IMR-90 (cell line): ENCODE data around the gene KRTAP20-3. TPM values are rescaled to one million over a fixed set of nuclear protein-coding genes. Genes with fewer than 3 reads are reported as not detected.

Source experiments
- ATAC-seq: fragments of 200-7000 bp; cut with Tn5 transposase; 2 replicates; pipeline ENCODE4 v1.9.1; 2020; ENCODE audit warnings: low read depth, mild to moderate bottlenecking, moderate library complexity
- BruUV-seq: library from RNA; stranded (reverse); fragments of 400-500 nt; replicated peaks from 2 replicates; lab custom pipeline; 2021; lab: Mats Ljungman, UMichigan
- CTCF ChIA-PET: fragments of 300-600 bp; formaldehyde crosslinking; extraction: SDS; loops from one replicate; lab custom pipeline; 2021; ENCODE audit warnings: antibody characterized with exemption; lab: Yijun Ruan, JAX
- POLR2A ChIA-PET: fragments of 300-600 bp; sonication (Branson Sonifier 250); formaldehyde crosslinking; loops from one replicate; lab custom pipeline; 2022; ENCODE audit warnings: antibody characterized with exemption; ENCODE audit not compliant: unreplicated experiment; lab: Charles Lee
- DNase-seq: peaks from one replicate; pipeline ENCODE4 v3.0.0; 2013
- H2AFZ ChIP-seq: replicated peaks from 2 replicates; pipeline ENCODE3; 2013; ENCODE audit warnings: low read length, mild to moderate bottlenecking; ENCODE audit not compliant: poor library complexity
- H2AK5ac ChIP-seq: 2 replicates; pipeline ENCODE4 v1.6.1; 2013; ENCODE audit warnings: low read depth, low read length, inconsistent platforms
- H2AK9ac ChIP-seq: replicated peaks from 2 replicates; pipeline ENCODE3; 2013; ENCODE audit warnings: mild to moderate bottlenecking, low read depth, low read length, moderate library complexity; ENCODE audit not compliant: poor library complexity
- H2BK120ac ChIP-seq: 2 replicates; pipeline ENCODE4 v1.6.1; 2013; ENCODE audit warnings: low read depth, low read length, inconsistent platforms
- H2BK15ac ChIP-seq: 3 replicates; pipeline ENCODE4 v1.6.1; 2013; ENCODE audit warnings: low read depth, low read length, inconsistent platforms
- H2BK20ac ChIP-seq: 2 replicates; pipeline ENCODE4 v1.6.1; 2013; ENCODE audit warnings: low read depth, mild to moderate bottlenecking, inconsistent platforms, low read length, moderate library complexity
- H2BK5ac ChIP-seq: 2 replicates; pipeline ENCODE4 v1.6.1; 2013; ENCODE audit warnings: mild to moderate bottlenecking, low read depth, low read length, inconsistent platforms; ENCODE audit not compliant: poor library complexity, severe bottlenecking
- H3K14ac ChIP-seq: replicated peaks from 2 replicates; pipeline ENCODE4 v1.6.1; 2013; ENCODE audit warnings: low read depth, low read length, inconsistent platforms
- H3K18ac ChIP-seq: 2 replicates; pipeline ENCODE4 v1.6.1; 2013; ENCODE audit warnings: low read depth, low read length, control low read depth
- H3K23ac ChIP-seq: 2 replicates; pipeline ENCODE4 v1.6.1; 2013; ENCODE audit warnings: low read depth, low read length, inconsistent platforms
- H3K27ac ChIP-seq: 2 replicates; pipeline ENCODE4 v1.5.1; 2013; ENCODE audit warnings: mild to moderate bottlenecking, control low read depth, low read length; ENCODE audit not compliant: insufficient read depth
- H3K27me3 ChIP-seq: 2 replicates; pipeline ENCODE4 v1.6.1; 2013; ENCODE audit warnings: low read length; ENCODE audit not compliant: control insufficient read depth, insufficient read depth
- H3K36me3 ChIP-seq: 2 replicates; pipeline ENCODE4 v1.6.1; 2013; ENCODE audit warnings: low read length, mixed read lengths; ENCODE audit not compliant: control insufficient read depth, insufficient read depth
- H3K4ac ChIP-seq: 2 replicates; pipeline ENCODE4 v1.6.1; 2013; ENCODE audit warnings: low read depth, low read length, inconsistent platforms
- H3K4me1 ChIP-seq: 2 replicates; pipeline ENCODE4 v1.6.1; 2013; ENCODE audit warnings: low read length, mixed read lengths; ENCODE audit not compliant: control insufficient read depth, insufficient read depth
- H3K4me2 ChIP-seq: 2 replicates; pipeline ENCODE4 v1.6.1; 2013; ENCODE audit warnings: low read depth, mild to moderate bottlenecking, control low read depth, low read length, moderate library complexity
- H3K4me3 ChIP-seq: 2 replicates; pipeline ENCODE4 v1.5.1; 2013; ENCODE audit warnings: low read depth, mild to moderate bottlenecking, control low read depth, low read length, moderate library complexity; ENCODE audit not compliant: insufficient read depth
- H3K56ac ChIP-seq: 2 replicates; pipeline ENCODE4 v1.6.1; 2013; ENCODE audit warnings: low read length, inconsistent platforms; ENCODE audit not compliant: insufficient read depth; ENCODE audit errors: extremely low read depth
- H3K79me1 ChIP-seq, 2 experiments: 2 replicates each; pipeline ENCODE4 v1.6.1; 2013; ENCODE audit warnings: low read length in 2 of 2, inconsistent platforms in 1 of 2, low read depth in 1 of 2
- H3K9ac ChIP-seq: 2 replicates; pipeline ENCODE4 v1.6.1; 2013; ENCODE audit warnings: low read depth, low read length, control low read depth
- H3K9me1 ChIP-seq: 2 replicates; pipeline ENCODE4 v1.6.1; 2013; ENCODE audit warnings: low read length, inconsistent platforms; ENCODE audit not compliant: insufficient read depth
- H3K9me3 ChIP-seq: 2 replicates; pipeline ENCODE4 v1.6.1; 2013; ENCODE audit warnings: low read length; ENCODE audit not compliant: control insufficient read depth, insufficient read depth
- H4K20me1 ChIP-seq: 2 replicates; pipeline ENCODE4 v1.6.1; 2013; ENCODE audit warnings: low read length, inconsistent platforms; ENCODE audit not compliant: insufficient read depth
- H4K5ac ChIP-seq: 2 replicates; pipeline ENCODE4 v1.6.1; 2013; ENCODE audit warnings: mild to moderate bottlenecking, low read depth, low read length, control low read depth
- H4K8ac ChIP-seq, 2 experiments: 2 replicates each; pipeline ENCODE4 v1.6.1; 2013; ENCODE audit warnings: low read depth in 2 of 2, low read length in 2 of 2, control low read depth in 1 of 2, inconsistent platforms in 1 of 2
- H4K91ac ChIP-seq: 2 replicates; pipeline ENCODE4 v1.6.1; 2013; ENCODE audit warnings: low read depth, low read length, inconsistent platforms; ENCODE audit not compliant: insufficient read depth
- BHLHE40 ChIP-seq: fragments of 150-350 bp; IDR thresholded peaks from 2 replicates; pipeline ENCODE4 v1.6.1; 2016; ENCODE audit warnings: mild to moderate bottlenecking, low read depth, low read length
- CEBPB ChIP-seq: IDR thresholded peaks from 2 replicates; pipeline ENCODE4 v1.6.1; 2012; ENCODE audit warnings: low read depth, low read length, improper control_type of control experiment
- MXI1 ChIP-seq: IDR thresholded peaks from 2 replicates; pipeline ENCODE4 v1.6.1; 2012; ENCODE audit warnings: low read depth, mild to moderate bottlenecking, low read length, moderate library complexity, borderline replicate concordance
- NFE2L2 ChIP-seq: fragments of 150-350 bp; IDR thresholded peaks from 2 replicates; pipeline ENCODE4 v1.6.1; 2016; ENCODE audit warnings: low read depth, mild to moderate bottlenecking, low read length
- POLR2A ChIP-seq: IDR thresholded peaks from 2 replicates; pipeline ENCODE4 v1.6.1; 2012; ENCODE audit warnings: mild to moderate bottlenecking, low read depth, low read length
- SMC3 ChIP-seq: fragments of 150-350 bp; IDR thresholded peaks from 2 replicates; pipeline ENCODE4 v1.6.1; 2016; ENCODE audit warnings: low read depth, mild to moderate bottlenecking, antibody characterized with exemption, low read length, moderate library complexity
- USF2 ChIP-seq: fragments of 150-350 bp; IDR thresholded peaks from 2 replicates; pipeline ENCODE4 v1.6.1; 2017; ENCODE audit warnings: mild to moderate bottlenecking, antibody characterized with exemption, low read length, low read depth
- dilution Hi-C: fragments of 300-500 bp; cut with HindIII; formaldehyde crosslinking; loops from one replicate; pipeline ENCODE4 v1.14.3; 2018; ENCODE audit warnings: low sequenced_read_pairs; ENCODE audit not compliant: unreplicated experiment
- in situ Hi-C: fragments of 300-500 bp; cut with MboI; formaldehyde crosslinking; loops from 3 replicates; pipeline ENCODE4 v1.14.3; 2019; ENCODE audit warnings: low sequenced_read_pairs, inconsistent platforms, mixed read lengths
- intact Hi-C: fragments of 100-400 bp; cut with micrococcal nuclease; formaldehyde crosslinking; loops from 2 replicates; pipeline ENCODE4 v1.10.0; 2022
- polyA plus RNA-seq, 3 experiments: library from polyadenylated mRNA; depleted of rRNA; stranded (reverse); fragments of >200 nt; gene quantifications; 2 replicates each; pipeline ENCODE4 v1.2.3, GENCODE V29; 2012; ENCODE audit warnings: low replicate concordance in 1 of 3
- total RNA-seq: library from RNA; depleted of rRNA; stranded (reverse); fragments of >200 nt; gene quantifications from 2 replicates; pipeline ENCODE4 v1.2.3, GENCODE V29; 2012

Gene KRTAP20-3
- total and polyA plus RNA-seq, 2 of the 4 experiments (the other 2 are of a cell fraction), result not detected

- Histone ChIP-seq H3K56ac (no peak overlapping the region), H3K18ac (no peak overlapping the region), H4K91ac (no peak overlapping the region), H4K8ac (no peak overlapping the region), H3K14ac (no peak overlapping the region), H3K4ac (no peak overlapping the region), H3K9ac (no peak overlapping the region), H2BK5ac (no peak overlapping the region), H3K27me3 (no peaks in the 10 kb centered on the region), H2AK9ac (no peak overlapping the region), H3K36me3 (no peaks in the 10 kb centered on the region), H2BK15ac (no peak overlapping the region), H3K23ac (no peak overlapping the region), H3K4me1 (no peaks in the 10 kb centered on the region), H3K9me1 (no peaks in the 10 kb centered on the region), H3K9me3 (peaks cover 14% of the 10 kb centered on the region), H3K4me3 (no peak overlapping the region), H3K79me1 (no peaks in the 10 kb centered on the region), H2BK20ac (no peak overlapping the region), H4K20me1 (no peaks in the 10 kb centered on the region), H2BK120ac (no peak overlapping the region), H2AK5ac (no peak overlapping the region), H3K27ac (no peak overlapping the region), H3K4me2 (no peak overlapping the region), H2AFZ (no peak overlapping the region), H4K5ac (no peak overlapping the region)
- dilution Hi-C loops, result no loop called here
- ChIA-PET POLR2A (no interaction called here), CTCF (no interaction called here)
- DNase-seq (no peak), ATAC-seq (no peak)
- TF ChIP-seq MXI1 (no peak), USF2 (no peak), NFE2L2 (no peak), SMC3 (no peak), CEBPB (no peak), BHLHE40 (no peak), POLR2A (no peak)
- intact Hi-C loops, result no loop called here
- in situ Hi-C loops, result no loop called here
- no TSS peak for BruUV-seq
Measured at GRCh38 chr21:30676737-30677136, 34.1 kb downstream of the KRTAP20-3 start.
